Panc1 (cell line): ENCODE data around the gene ARHGEF7. TPM values are rescaled to one million over a fixed set of nuclear protein-coding genes. Genes with fewer than 3 reads are reported as not detected.

ENCODE experiments used
- ATAC-seq: fragments of 200-7000 bp; cut with Tn5 transposase; 2 replicates; pipeline ENCODE4 v1.9.1; 2020; ENCODE audit warnings: mild to moderate bottlenecking, moderate library complexity
- BruUV-seq: library from RNA; stranded (reverse); fragments of 400-500 nt; replicated peaks from 2 replicates; lab custom pipeline; 2021; lab: Mats Ljungman, UMichigan
- CTCF ChIA-PET: fragments of 300-600 bp; sonication (Branson Sonifier 250); formaldehyde crosslinking; loops from one replicate; lab custom pipeline; 2022; ENCODE audit warnings: antibody characterized with exemption; lab: Charles Lee
- POLR2A ChIA-PET: fragments of 300-600 bp; sonication (Branson Sonifier 250); formaldehyde crosslinking; loops from one replicate; lab custom pipeline; 2022; ENCODE audit warnings: antibody characterized with exemption; lab: Charles Lee
- DNase-seq: peaks from one replicate; pipeline ENCODE4 v3.0.0-alpha.2; 2010; ENCODE audit warnings: low read depth, low spot score
- H3K27ac ChIP-seq: 2 replicates; pipeline ENCODE4 v1.5.1; 2011; ENCODE audit warnings: mild to moderate bottlenecking, low read length, inconsistent platforms
- H3K27me3 ChIP-seq: fragments of 200-500 bp; sonication (Bioruptor generic); 2 replicates; pipeline ENCODE4 v1.6.0; 2014; ENCODE audit warnings: low read length, inconsistent platforms; ENCODE audit not compliant: control insufficient read depth, insufficient read depth
- H3K36me3 ChIP-seq: fragments of 200-500 bp; sonication (Bioruptor generic); 2 replicates; pipeline ENCODE4 v1.5.1; 2014; ENCODE audit warnings: inconsistent platforms, mild to moderate bottlenecking, low read length, moderate library complexity; ENCODE audit not compliant: control insufficient read depth, insufficient read depth
- H3K4me1 ChIP-seq: 2 replicates; pipeline ENCODE4 v1.5.1; 2011; ENCODE audit warnings: inconsistent platforms, mild to moderate bottlenecking, low read length, moderate library complexity; ENCODE audit not compliant: control insufficient read depth, insufficient read depth
- H3K4me3 ChIP-seq, 2 experiments: 2 replicates each; pipeline ENCODE4 v1.5.1; 2011 to 2012; ENCODE audit warnings: low read depth in 2 of 2, low read length in 2 of 2, mild to moderate bottlenecking in 2 of 2, inconsistent platforms in 1 of 2, moderate library complexity in 1 of 2
- H3K9me3 ChIP-seq: fragments of 200-500 bp; sonication (Bioruptor generic); 2 replicates; pipeline ENCODE4 v1.5.1; 2014; ENCODE audit warnings: low read depth, mild to moderate bottlenecking, inconsistent platforms, low read length, moderate library complexity; ENCODE audit not compliant: control insufficient read depth, insufficient read depth
- CTCF ChIP-seq: fragments of 450-650 bp; IDR thresholded peaks from 2 replicates; pipeline ENCODE4 v1.5.1; 2017; ENCODE audit warnings: mild to moderate bottlenecking
- POLR2AphosphoS5 ChIP-seq: IDR thresholded peaks from 2 replicates; pipeline ENCODE4 v1.6.1; 2012; ENCODE audit warnings: mild to moderate bottlenecking, low read depth, low read length, moderate library complexity
- REST ChIP-seq, 2 experiments: IDR thresholded peaks; 2 replicates each; pipeline ENCODE4 v1.6.1; 2011 to 2012; ENCODE audit warnings: low read depth in 2 of 2, control low read depth in 1 of 2, low read length in 1 of 2, mild to moderate bottlenecking in 1 of 2, moderate library complexity in 1 of 2; ENCODE audit not compliant: insufficient read depth in 1 of 2
- SIN3A ChIP-seq: IDR thresholded peaks from 2 replicates; pipeline ENCODE4 v1.6.1; 2012; ENCODE audit warnings: low read depth, mild to moderate bottlenecking, low read length, moderate library complexity, borderline replicate concordance; ENCODE audit not compliant: insufficient read depth
- TCF7L2 ChIP-seq: IDR thresholded peaks from 2 replicates; pipeline ENCODE4 v1.6.1; 2011; ENCODE audit warnings: mild to moderate bottlenecking, low read depth, low read length, inconsistent platforms
- in situ Hi-C: cut with HindIII; loops from 2 replicates; pipeline ENCODE4 v1.10.0; 2016; ENCODE audit warnings: low sequenced_read_pairs, low pct_unique_long_range_greater_than_20kb
- intact Hi-C: fragments of 100-400 bp; cut with micrococcal nuclease; formaldehyde crosslinking; loops from one replicate; pipeline ENCODE4 v1.10.0; 2022; ENCODE audit not compliant: unreplicated experiment
- total RNA-seq: library from RNA; stranded (reverse); gene quantifications from one replicate; pipeline ENCODE4 v1.2.1, GENCODE V29; 2021; ENCODE audit not compliant: unreplicated experiment

Gene ARHGEF7
- total RNA-seq, 1 experiment from 2014 or later = 36.4 TPM

GRCh38 chr13:111323549-111323948, 208.4 kb downstream of the ARHGEF7 start:
- H3K4me3 ChIP-seq = no peak overlapping the region
- H3K27me3 ChIP-seq = no peaks in the 10 kb centered on the region
- no peak for DNase-seq
- H3K27ac ChIP-seq = no peak overlapping the region
- ChIA-PET CTCF (no interaction called here), POLR2A (no interaction called here)
- BruUV-seq = no TSS peak
- TF ChIP-seq TCF7L2 = no peak
- TF ChIP-seq SIN3A = no peak
- no peak for TF ChIP-seq CTCF
- no peak for TF ChIP-seq POLR2AphosphoS5
- TF ChIP-seq REST (IDR thresholded peaks at IDR 0.05; ENCODE audit: insufficient read depth in 1 of 2, low read depth in 2 of 2, low read length in 1 of 2) = no peak
- ATAC-seq = no peak
- H3K36me3 ChIP-seq = no peaks in the 10 kb centered on the region
- H3K9me3 ChIP-seq = no peaks in the 10 kb centered on the region
- intact Hi-C loops (no loop called here), in situ Hi-C loops (no loop called here)
- no peaks in the 10 kb centered on the region for H3K4me1 ChIP-seq

GRCh38 chr13:111323950-111324651, 209.0 kb downstream of the ARHGEF7 start:
- Histone ChIP-seq H3K4me1 (no peaks in the 10 kb centered on the region), H3K27ac (no peak overlapping the region), H3K9me3 (no peaks in the 10 kb centered on the region), H3K27me3 (no peaks in the 10 kb centered on the region), H3K36me3 (no peaks in the 10 kb centered on the region), H3K4me3 (no peak overlapping the region)
- TF ChIP-seq CTCF (no peak), POLR2AphosphoS5 (no peak), SIN3A (no peak), REST (IDR thresholded peaks at IDR 0.05; ENCODE audit: insufficient read depth in 1 of 2, low read depth in 2 of 2, low read length in 1 of 2) (no peak)
- POLR2A ChIA-PET = no interaction called here
- intact Hi-C loops = no loop called here
- no peak for DNase-seq
- no TSS peak for BruUV-seq
- CTCF ChIA-PET = no interaction called here
- no peak for ATAC-seq
- in situ Hi-C loops = no loop called here
